HL-60 (cell line): ENCODE results near the gene ACE.

Experiments
- GABPA ChIP-seq: IDR thresholded peaks from 2 replicates; pipeline ENCODE4 v1.6.1; 2012; ENCODE audit warnings: low read depth
- POLR2AphosphoS5 ChIP-seq: IDR thresholded peaks from 2 replicates; pipeline ENCODE4 v1.6.1; 2012; ENCODE audit warnings: low read depth
- SPI1 ChIP-seq: IDR thresholded peaks from 2 replicates; pipeline ENCODE4 v1.6.1; 2012; ENCODE audit warnings: low read depth, mild to moderate bottlenecking, borderline replicate concordance
- TF ChIP-seq, protein P1 (sequence below): IDR thresholded peaks from one replicate; pipeline ENCODE4 v1.5.1; 2011; ENCODE audit warnings: low read length, control low read depth, inconsistent platforms; ENCODE audit not compliant: insufficient read depth

DNA sequence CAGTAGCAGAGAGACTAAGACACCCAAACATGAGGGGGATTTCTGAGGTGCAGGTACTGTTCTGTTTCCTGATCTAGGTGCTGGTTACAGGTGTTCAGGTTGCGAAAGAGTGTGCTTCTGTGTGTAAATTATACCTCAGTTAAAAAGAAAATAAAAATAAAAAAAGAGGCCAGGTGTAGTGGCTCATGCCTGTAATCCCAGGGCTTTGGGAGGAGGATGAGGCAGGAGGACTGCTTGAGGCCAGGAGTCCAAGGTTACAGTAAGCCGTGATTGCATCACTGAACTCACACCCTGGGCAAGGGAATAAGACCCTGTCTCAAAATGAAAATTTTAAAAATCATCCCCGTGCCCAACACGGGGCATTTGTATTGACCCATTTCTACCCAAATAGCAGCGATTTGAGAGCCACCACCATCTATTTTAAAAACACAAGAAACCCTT lies 70.2 kb downstream of the ACE start:
- TF ChIP-seq, protein P1, sequence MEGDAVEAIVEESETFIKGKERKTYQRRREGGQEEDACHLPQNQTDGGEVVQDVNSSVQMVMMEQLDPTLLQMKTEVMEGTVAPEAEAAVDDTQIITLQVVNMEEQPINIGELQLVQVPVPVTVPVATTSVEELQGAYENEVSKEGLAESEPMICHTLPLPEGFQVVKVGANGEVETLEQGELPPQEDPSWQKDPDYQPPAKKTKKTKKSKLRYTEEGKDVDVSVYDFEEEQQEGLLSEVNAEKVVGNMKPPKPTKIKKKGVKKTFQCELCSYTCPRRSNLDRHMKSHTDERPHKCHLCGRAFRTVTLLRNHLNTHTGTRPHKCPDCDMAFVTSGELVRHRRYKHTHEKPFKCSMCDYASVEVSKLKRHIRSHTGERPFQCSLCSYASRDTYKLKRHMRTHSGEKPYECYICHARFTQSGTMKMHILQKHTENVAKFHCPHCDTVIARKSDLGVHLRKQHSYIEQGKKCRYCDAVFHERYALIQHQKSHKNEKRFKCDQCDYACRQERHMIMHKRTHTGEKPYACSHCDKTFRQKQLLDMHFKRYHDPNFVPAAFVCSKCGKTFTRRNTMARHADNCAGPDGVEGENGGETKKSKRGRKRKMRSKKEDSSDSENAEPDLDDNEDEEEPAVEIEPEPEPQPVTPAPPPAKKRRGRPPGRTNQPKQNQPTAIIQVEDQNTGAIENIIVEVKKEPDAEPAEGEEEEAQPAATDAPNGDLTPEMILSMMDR, result no peak
- TF ChIP-seq SPI1 (no peak), POLR2AphosphoS5 (no peak), GABPA (no peak)
